Measurements from ENCODE around the gene CDC37.
"Not testable (repeated sequence)": the region's sequence is repeated elsewhere in the genome, so short reads cannot be mapped to it uniquely, and the experiment has no call there.

The CDC37 gene

GRCh38 chr19:10395003-10395402, 8.3 kb downstream of the CDC37 start:
- DNase-seq (ENCODE audit: low read depth): no peak

GRCh38 chr19:10393137-10393536, 10.2 kb downstream of the CDC37 start:
- no peak for DNase-seq (ENCODE audit: low read depth)

GRCh38 chr19:10392120-10392519, 11.2 kb downstream of the CDC37 start:
- no peak for DNase-seq (ENCODE audit: low read depth)

- peak; percentile 47 for DNase-seq (ENCODE audit: low read depth)
These were observed 12.6 kb downstream of the CDC37 start for GRCh38 chr19:10390652-10391286.

GRCh38 chr19:10389863-10390262, 13.5 kb downstream of the CDC37 start:
- DNase-seq (ENCODE audit: low read depth): no peak

- DNase-seq (ENCODE audit: low read depth): peak; percentile 67
These were observed 14.4 kb downstream of the CDC37 start for GRCh38 chr19:10388957-10389356.

GRCh38 chr19:10384580-10384979, 18.8 kb downstream of the CDC37 start:
- no peak for DNase-seq (ENCODE audit: low read depth)

GRCh38 chr19:10383223-10383499, 20.2 kb downstream of the CDC37 start:
- not testable (repeated sequence) for DNase-seq (ENCODE audit: low read depth)

GRCh38 chr19:10380313-10381102, 22.8 kb downstream of the CDC37 start, which contains the start of gene TYK2:
Gene TYK2, minus strand, starts transcription at chr19:10380572. Its CDS starts 2,166 bp downstream, at chr19:10378406.
- peak; percentile 92 for DNase-seq (ENCODE audit: low read depth)

- DNase-seq (ENCODE audit: low read depth): no peak
These were observed 23.4 kb downstream of the CDC37 start for GRCh38 chr19:10379880-10380312.

- no peak for DNase-seq (ENCODE audit: low read depth)
These were observed 25.2 kb downstream of the CDC37 start for GRCh38 chr19:10378124-10378523.

GRCh38 chr19:10377140-10377640, 26.2 kb downstream of the CDC37 start:
- DNase-seq (ENCODE audit: low read depth): not testable (repeated sequence)

- no peak for DNase-seq (ENCODE audit: low read depth)
These were observed 28.4 kb downstream of the CDC37 start for GRCh38 chr19:10374931-10375330.

- no peak for DNase-seq (ENCODE audit: low read depth)
These were observed 30.7 kb downstream of the CDC37 start for GRCh38 chr19:10372690-10373089.

GRCh38 chr19:10368101-10368803, 35.1 kb downstream of the CDC37 start:
- no peak for DNase-seq (ENCODE audit: low read depth)

- not testable (repeated sequence) for DNase-seq (ENCODE audit: low read depth)
These were observed 36.3 kb downstream of the CDC37 start for GRCh38 chr19:10366950-10367512.

GRCh38 chr19:10365518-10365917, 37.8 kb downstream of the CDC37 start:
- DNase-seq (ENCODE audit: low read depth): no peak

- no peak for DNase-seq (ENCODE audit: low read depth)
These were observed 38.7 kb downstream of the CDC37 start for GRCh38 chr19:10364644-10365043.

- no peak for DNase-seq (ENCODE audit: low read depth)
These were observed 39.5 kb downstream of the CDC37 start for GRCh38 chr19:10363789-10364281.

GRCh38 chr19:10362259-10362658, 41.1 kb downstream of the CDC37 start:
- no peak for DNase-seq (ENCODE audit: low read depth)

GRCh38 chr19:10361569-10362011, 41.8 kb downstream of the CDC37 start:
- no peak for DNase-seq (ENCODE audit: low read depth)

- DNase-seq (ENCODE audit: low read depth): no peak
These were observed 46.9 kb downstream of the CDC37 start for GRCh38 chr19:10356431-10356830.

All from stimulated activated CD8-positive, alpha-beta memory T cell treated with anti-CD3 and anti-CD28 coated beads, Interleukin-4, amount 100 ng/mL, for 24 hours (primary cell).